HFF-Myc (cell line): ENCODE data around the gene NRBF2.
"Not testable (repeated sequence)": the region's sequence is repeated elsewhere in the genome, so short reads cannot be mapped to it uniquely, and the experiment has no call there.

Source experiments
- DNase-seq: peaks from one replicate; pipeline ENCODE4 v3.0.0-alpha.2; 2011; ENCODE audit warnings: low read depth; ENCODE audit errors: extremely low read depth
- H3K4me3 ChIP-seq: replicated peaks from 2 replicates; pipeline ENCODE4 v1.5.1; 2011; ENCODE audit warnings: low read depth, mild to moderate bottlenecking, control low read depth, low read length
- CTCF ChIP-seq: IDR thresholded peaks from 2 replicates; pipeline ENCODE4 v1.5.1; 2012; ENCODE audit warnings: mild to moderate bottlenecking, low read depth, low read length, control low read depth; ENCODE audit errors: missing control alignments

The NRBF2 gene

GRCh38 chr10:63137306-63137705, 4.2 kb downstream of the NRBF2 start:
- no peak for DNase-seq
- no peak for TF ChIP-seq CTCF
- no peak overlapping the region for H3K4me3 ChIP-seq

- DNase-seq: no peak
- no peak overlapping the region for H3K4me3 ChIP-seq
- no peak for TF ChIP-seq CTCF
Measured at GRCh38 chr10:63140077-63140476, 6.9 kb downstream of the NRBF2 start.

- DNase-seq: no peak
- H3K4me3 ChIP-seq: no peak overlapping the region
- no peak for TF ChIP-seq CTCF
Measured at GRCh38 chr10:63142136-63142535, 9.0 kb downstream of the NRBF2 start.

GRCh38 chr10:63143987-63144386, 10.9 kb downstream of the NRBF2 start:
- TF ChIP-seq CTCF: no peak
- no peak for DNase-seq
- no peak overlapping the region for H3K4me3 ChIP-seq

GRCh38 chr10:63145782-63146181, 12.7 kb downstream of the NRBF2 start:
- no peak overlapping the region for H3K4me3 ChIP-seq
- DNase-seq: no peak
- no peak for TF ChIP-seq CTCF

GRCh38 chr10:63146503-63146902, 13.4 kb downstream of the NRBF2 start:
- no peak for TF ChIP-seq CTCF
- H3K4me3 ChIP-seq: no peak overlapping the region

GRCh38 chr10:63150745-63151144, 17.6 kb downstream of the NRBF2 start:
- DNase-seq: no peak
- TF ChIP-seq CTCF: no peak
- H3K4me3 ChIP-seq: no peak overlapping the region

More at GRCh38 chr10:63146503-63146902, 13.4 kb downstream of the NRBF2 start:
- no peak for DNase-seq

- not testable (repeated sequence) for DNase-seq, H3K4me3 ChIP-seq
Measured at GRCh38 chr10:63153868-63154545, 20.9 kb downstream of the NRBF2 start.
